ENCODE measurements around the gene SSTR5. TPM values are rescaled to one million over a fixed set of nuclear protein-coding genes. Genes with fewer than 3 reads are reported as not detected.

SSTR5 gene
- total RNA-seq, 1 donor from 2014 or later: not detected

- no peaks in the 10 kb centered on the region for H3K36me3 ChIP-seq
- H3K4me1 ChIP-seq: peaks cover 15 to 28% of the 10 kb centered on the region in 2 donors
- peaks cover 24% of the 10 kb centered on the region for H3K27me3 ChIP-seq
- TF ChIP-seq, protein P1, sequence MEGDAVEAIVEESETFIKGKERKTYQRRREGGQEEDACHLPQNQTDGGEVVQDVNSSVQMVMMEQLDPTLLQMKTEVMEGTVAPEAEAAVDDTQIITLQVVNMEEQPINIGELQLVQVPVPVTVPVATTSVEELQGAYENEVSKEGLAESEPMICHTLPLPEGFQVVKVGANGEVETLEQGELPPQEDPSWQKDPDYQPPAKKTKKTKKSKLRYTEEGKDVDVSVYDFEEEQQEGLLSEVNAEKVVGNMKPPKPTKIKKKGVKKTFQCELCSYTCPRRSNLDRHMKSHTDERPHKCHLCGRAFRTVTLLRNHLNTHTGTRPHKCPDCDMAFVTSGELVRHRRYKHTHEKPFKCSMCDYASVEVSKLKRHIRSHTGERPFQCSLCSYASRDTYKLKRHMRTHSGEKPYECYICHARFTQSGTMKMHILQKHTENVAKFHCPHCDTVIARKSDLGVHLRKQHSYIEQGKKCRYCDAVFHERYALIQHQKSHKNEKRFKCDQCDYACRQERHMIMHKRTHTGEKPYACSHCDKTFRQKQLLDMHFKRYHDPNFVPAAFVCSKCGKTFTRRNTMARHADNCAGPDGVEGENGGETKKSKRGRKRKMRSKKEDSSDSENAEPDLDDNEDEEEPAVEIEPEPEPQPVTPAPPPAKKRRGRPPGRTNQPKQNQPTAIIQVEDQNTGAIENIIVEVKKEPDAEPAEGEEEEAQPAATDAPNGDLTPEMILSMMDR (IDR thresholded peaks at IDR 0.05): peak; percentile 21 to 48 (median 35)
- no peak for DNase-seq (ENCODE audit: low spot score in 2 of 2)
- no peak overlapping the region for H3K27ac ChIP-seq
- H3K4me3 ChIP-seq: no peak overlapping the region
- no peaks in the 10 kb centered on the region for H3K9me3 ChIP-seq
- intact Hi-C loops (cut with DNase I): no loop called here
These were observed 1.2 kb downstream of the SSTR5 start for GRCh38 chr16:1073566-1074378.

- no peak for DNase-seq (ENCODE audit: low spot score in 2 of 2)
- TF ChIP-seq, protein P1 (IDR thresholded peaks at IDR 0.05): no peak
- H3K36me3 ChIP-seq: no peaks in the 10 kb centered on the region
- intact Hi-C loops (cut with DNase I): no loop called here
- no peaks in the 10 kb centered on the region for H3K9me3 ChIP-seq
- H3K4me3 ChIP-seq: no peak overlapping the region
- peaks cover 20 to 33% of the 10 kb centered on the region in 2 donors for H3K4me1 ChIP-seq
- peaks cover 20% of the 10 kb centered on the region for H3K27me3 ChIP-seq
- no peak overlapping the region for H3K27ac ChIP-seq
These were observed 1.8 kb downstream of the SSTR5 start for GRCh38 chr16:1074379-1074649.

DNA sequence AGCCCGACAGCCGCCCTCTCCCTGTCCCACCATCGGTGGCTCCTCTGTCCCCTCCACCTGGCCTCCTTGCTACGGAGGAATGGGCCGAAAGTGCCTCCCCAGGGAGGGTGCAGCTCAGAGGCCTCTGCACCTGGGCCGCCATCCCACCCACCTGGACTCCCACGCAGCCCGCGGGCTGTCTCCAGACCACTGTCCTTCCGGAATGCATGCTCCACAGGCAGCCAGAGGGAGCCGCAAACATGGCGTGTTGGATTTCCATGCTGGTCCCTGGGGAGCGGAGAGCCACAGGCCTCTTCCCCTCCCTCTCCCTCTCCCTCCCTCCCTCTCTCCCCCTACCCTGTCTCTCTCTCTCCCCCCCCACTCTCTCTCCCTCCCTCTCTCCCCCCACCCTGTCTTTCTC lies 3.0 kb downstream of the SSTR5 start:
- no peaks in the 10 kb centered on the region for H3K36me3 ChIP-seq
- no peaks in the 10 kb centered on the region for H3K9me3 ChIP-seq
- peaks cover 13% of the 10 kb centered on the region for H3K27me3 ChIP-seq
- H3K27ac ChIP-seq: no peak overlapping the region
- TF ChIP-seq, protein P1 (IDR thresholded peaks at IDR 0.05): no peak
- H3K4me1 ChIP-seq: peaks cover 29 to 42% of the 10 kb centered on the region in 2 donors
- H3K4me3 ChIP-seq: no peak overlapping the region
- no peak for DNase-seq (ENCODE audit: low spot score in 2 of 2)
- intact Hi-C loops (cut with DNase I): no loop called here

- peak overlapping the region; percentile 44 to 54 for H3K27ac ChIP-seq
- intact Hi-C loops (cut with DNase I): no loop called here
- DNase-seq (ENCODE audit: low spot score in 2 of 2): no peak
- peaks cover 41 to 55% of the 10 kb centered on the region in 2 donors for H3K4me1 ChIP-seq
- TF ChIP-seq, protein P1 (IDR thresholded peaks at IDR 0.05): no peak
- H3K9me3 ChIP-seq: no peaks in the 10 kb centered on the region
- peaks cover 9% of the 10 kb centered on the region for H3K27me3 ChIP-seq
- no peaks in the 10 kb centered on the region for H3K36me3 ChIP-seq
- H3K4me3 ChIP-seq: no peak overlapping the region
These were observed 4.4 kb downstream of the SSTR5 start for GRCh38 chr16:1076801-1077576.

DNA sequence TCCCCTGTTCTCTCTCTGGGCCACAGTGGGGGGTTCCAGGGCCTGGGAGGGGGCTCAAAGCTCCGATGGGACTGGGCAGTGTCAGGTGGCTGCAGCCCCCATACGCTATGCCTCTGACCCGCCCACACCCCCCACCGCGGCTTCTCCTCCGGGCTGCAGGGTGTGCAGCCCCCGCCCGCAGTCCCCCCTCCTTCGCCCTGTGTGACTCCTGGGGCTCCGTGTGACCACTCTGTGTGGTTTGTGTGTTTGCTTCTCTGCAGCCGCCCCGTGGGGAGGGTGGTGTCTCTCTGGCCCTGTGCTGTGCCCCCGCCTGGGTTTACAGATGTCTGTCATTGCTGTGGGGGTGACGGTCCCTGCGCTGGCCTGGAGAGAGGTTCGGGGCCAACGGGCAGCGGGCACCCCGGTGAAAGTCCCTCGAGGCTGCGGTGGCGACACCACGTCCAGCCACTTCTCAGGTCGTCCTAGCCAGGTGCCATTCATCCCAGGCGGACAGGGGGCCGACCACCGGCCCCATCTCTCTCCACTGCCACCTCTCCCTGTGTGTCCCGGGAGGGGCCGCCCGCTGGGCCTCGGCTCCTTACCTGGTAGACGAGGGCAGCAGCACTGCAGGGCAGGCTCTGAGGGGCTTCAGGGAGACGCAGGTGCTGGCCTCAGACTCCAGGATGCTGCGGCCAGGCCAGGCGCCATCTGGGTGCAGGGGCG lies 5.5 kb downstream of the SSTR5 start:
- no peaks in the 10 kb centered on the region for H3K36me3 ChIP-seq
- DNase-seq (ENCODE audit: low spot score in 2 of 2): no peak
- H3K27me3 ChIP-seq: no peaks in the 10 kb centered on the region
- H3K27ac ChIP-seq: peak overlapping the region in 1 of 2 donors; percentile 19
- H3K9me3 ChIP-seq: no peaks in the 10 kb centered on the region
- TF ChIP-seq, protein P1 (IDR thresholded peaks at IDR 0.05): no peak
- peaks cover 43 to 59% of the 10 kb centered on the region in 2 donors for H3K4me1 ChIP-seq
- intact Hi-C loops (cut with DNase I): loop anchor here (1.0 kb wide), 1 partner anchor 20 kb away; no protein-coding TSS in a partner anchor
- peak overlapping the region; percentile 10 to 52 for H3K4me3 ChIP-seq
